HL-60/S4 treated with retinoic acid at 250 ng/mL for 4 days and 3 days (cell line): ENCODE data around the gene FBXO44.

Experiments
- in situ Hi-C: fragments of 300-500 bp; cut with MboI; formaldehyde crosslinking; loops from 2 replicates; pipeline ENCODE4 v1.7.0; 2022; ENCODE audit warnings: low sequenced_read_pairs

FBXO44 gene

DNA sequence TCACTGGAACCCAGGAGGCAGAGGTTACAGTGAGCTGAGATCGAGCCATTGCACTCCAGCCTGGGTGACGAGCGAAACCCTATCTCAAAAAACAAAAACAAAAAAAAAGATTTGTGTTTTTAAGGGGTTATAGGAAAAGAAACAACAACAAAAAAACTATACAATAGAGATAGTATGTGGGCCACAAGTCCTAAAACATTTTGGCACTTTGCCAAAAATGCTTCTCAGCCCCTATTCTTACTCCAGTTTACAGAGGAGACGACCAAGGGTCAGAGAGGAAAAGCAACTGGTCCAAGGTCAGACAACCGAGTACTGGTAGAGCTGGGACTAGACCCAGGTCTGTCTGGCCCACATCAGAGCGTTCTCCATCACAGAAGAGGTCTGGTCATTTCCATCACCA lies 3.0 kb downstream of the FBXO44 start:
- in situ Hi-C loops = no loop called here

DNA sequence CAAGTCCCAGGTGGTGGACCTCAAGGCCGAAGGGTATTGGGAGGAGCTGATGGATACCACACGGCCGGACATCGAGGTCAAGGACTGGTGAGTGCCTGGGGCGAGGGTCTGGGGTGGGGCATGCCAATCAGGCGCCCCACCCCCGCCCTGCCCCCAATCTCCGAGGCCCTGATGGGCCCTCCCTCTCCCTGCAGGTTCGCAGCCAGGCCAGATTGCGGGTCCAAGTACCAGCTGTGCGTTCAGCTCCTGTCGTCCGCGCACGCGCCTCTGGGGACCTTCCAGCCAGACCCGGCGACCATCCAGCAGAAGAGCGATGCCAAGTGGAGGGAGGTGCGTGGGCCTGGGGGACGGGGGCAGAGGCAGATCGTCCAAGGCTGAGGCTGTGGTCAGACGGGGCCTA lies 3.9 kb downstream of the FBXO44 start:
- in situ Hi-C loops = no loop called here

DNA sequence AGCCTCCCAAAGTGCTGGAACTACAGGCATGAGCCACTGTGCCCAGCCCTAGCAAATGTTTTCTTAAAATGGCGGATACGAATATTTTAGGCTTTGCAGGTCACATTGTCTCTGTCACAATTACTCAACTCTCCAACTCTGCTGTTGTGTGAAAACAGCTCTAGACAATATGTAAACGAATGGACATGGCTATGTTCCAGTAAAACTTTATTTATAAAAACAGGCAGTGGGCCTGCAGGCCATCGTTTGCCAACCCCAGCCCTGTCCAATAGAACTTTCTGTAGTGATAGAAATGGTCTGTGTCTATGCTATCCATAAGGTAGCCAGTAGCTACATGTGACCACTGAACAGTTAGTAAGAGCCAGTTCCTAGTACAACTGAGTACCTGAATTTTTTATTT lies 5.1 kb downstream of the FBXO44 start:
- in situ Hi-C loops = no loop called here

DNA sequence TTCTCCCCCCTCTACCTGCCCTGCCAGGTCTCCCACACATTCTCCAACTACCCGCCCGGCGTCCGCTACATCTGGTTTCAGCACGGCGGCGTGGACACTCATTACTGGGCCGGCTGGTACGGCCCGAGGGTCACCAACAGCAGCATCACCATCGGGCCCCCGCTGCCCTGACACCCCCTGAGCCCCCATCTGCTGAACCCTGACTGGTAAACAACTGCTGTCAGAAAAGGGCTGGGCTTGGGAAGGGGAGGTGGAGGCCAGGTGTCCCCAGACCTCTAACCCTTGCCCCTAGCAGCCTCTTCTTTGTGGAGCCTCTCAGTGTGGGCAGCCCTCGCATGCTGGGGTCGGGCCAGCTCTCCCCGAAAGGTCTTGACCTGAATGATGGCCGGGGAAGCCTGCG lies 6.4 kb downstream of the FBXO44 start:
- in situ Hi-C loops = no loop called here

DNA sequence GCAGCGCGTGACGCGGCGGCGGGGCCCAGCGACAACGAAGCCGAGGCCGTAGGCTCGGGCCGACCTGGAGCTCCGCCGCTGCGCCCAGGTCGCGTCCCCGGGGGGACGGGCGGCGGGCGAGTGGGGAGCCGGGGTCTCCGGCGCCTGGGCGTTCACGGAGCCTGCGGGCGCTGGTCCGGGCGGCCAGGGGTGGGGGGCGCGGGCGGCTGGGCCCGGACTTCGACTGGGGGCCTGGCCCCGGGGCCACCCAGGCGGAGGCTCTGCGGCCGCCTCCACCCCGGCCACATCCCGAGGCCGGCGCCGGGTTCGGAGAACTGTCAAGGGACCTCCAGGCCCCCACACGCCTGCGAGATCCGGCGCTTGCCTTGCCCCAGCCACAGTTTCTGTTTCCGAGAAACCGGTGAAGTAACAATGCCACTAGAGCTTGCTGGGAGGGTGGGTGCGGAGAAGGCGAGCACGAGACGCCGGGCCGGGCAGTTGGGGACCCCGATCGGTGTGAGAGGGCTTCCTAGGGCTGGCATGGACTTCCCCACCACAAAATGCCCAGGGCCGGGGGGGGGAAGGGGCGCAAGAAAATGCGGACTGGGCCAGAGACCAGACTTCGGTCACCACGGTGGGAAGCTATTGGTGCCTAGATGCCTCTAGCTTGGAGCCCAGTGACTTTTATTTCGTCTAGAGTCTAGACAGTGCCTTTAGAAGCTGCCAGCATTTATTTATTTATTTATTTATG lies 9.8 kb downstream of the FBXO44 start:
- in situ Hi-C loops = no loop called here

DNA sequence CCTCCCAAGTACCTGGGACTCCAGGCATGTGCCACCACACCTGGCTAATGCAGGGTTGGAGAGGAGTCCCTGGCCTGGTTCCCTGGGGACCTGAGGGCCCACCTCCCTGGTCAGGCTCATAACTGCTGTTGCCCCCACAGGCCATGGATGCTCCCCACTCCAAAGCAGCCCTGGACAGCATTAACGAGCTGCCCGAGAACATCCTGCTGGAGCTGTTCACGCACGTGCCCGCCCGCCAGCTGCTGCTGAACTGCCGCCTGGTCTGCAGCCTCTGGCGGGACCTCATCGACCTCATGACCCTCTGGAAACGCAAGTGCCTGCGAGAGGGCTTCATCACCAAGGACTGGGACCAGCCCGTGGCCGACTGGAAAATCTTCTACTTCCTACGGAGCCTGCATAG lies 13.8 kb downstream of the FBXO44 start:
- in situ Hi-C loops = no loop called here

DNA sequence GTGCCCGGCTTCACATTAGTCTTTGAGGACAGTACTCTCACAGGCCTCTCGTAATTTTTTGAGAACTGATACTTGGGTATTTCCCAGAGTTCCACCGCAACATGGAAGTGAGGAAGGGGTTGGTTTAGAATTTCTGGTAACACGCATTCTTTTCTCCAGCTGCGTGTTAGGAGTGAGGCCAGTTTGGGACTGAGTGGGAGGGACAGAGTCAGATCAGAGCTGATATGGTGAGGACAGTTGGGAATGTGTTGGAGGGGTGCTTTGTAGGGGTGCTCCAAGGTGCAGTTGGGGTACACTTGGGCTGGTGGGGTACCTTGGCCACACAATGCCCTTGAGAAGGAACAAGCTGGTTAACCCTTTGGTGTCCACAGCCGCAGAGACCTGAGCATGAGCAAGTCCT lies 16.1 kb downstream of the FBXO44 start:
- in situ Hi-C loops = no loop called here

DNA sequence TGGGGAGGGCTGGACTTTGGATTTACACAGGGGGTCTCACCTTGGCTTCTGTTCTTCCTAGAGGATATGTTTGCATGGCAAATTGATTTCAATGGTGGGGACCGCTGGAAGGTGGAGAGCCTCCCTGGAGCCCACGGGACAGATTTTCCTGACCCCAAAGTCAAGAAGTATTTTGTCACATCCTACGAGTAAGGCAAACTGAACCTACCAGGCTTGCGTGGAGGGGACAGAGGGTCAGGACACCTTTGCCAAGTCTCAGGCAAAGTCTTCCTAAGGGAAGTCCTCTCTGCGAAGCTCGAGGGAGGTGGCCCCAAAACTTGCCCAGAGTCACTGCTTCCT lies 16.5 kb downstream of the FBXO44 start:
- in situ Hi-C loops = no loop called here

DNA sequence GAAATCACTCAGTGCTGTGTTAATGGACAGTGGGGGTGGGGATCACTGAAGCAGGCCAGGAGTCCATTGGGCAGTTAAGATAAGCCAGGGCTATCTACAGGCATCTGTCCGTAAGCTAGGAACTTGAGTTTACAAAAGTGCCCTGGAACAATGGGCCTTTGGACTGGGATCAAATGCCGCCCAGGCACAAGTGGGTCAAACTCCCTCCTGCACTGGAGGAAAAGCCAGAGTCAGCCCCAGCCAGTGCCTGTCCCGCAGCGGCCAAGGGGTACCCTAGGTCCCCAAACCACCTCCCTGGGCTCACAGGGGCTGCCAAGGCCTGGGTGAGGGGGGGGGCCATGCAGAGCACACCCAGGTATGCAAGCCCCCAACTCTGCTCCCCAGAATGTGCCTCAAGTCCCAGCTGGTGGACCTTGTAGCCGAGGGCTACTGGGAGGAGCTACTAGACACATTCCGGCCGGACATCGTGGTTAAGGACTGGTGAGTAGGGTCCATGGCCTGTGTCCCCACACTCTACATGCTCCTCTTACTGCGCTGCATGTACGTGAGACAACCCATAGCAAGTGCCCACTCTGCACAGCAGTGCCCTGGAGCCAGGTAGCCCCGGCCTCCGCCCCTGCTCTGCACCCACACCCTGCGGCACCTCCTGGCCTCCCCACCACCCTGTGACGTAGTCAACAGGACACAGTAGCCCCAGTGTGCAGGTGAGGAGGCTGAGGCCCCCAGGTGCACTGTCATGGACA lies 17.0 kb downstream of the FBXO44 start:
- in situ Hi-C loops = no loop called here

DNA sequence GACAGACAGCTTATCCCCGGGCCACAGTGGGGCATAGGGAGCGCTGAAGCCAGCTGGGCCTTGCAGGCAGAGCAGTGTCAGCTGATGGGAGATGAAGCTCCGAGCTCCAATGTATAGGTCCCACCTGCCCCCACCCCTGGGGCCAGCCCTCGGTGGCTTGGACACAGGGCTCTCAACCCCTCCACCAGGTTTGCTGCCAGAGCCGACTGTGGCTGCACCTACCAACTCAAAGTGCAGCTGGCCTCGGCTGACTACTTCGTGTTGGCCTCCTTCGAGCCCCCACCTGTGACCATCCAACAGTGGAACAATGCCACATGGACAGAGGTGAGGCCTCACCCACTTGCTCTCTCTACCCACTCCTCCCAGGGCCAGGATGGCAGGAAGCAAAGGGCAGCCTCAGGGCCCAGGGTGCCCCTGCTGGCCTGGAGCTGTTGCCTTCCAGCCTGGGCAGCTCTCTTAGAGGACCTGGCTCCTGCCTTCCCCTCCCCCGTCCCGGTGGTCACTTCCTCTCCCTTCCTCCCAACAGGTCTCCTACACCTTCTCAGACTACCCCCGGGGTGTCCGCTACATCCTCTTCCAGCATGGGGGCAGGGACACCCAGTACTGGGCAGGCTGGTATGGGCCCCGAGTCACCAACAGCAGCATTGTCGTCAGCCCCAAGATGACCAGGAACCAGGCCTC lies 18.6 kb downstream of the FBXO44 start:
- in situ Hi-C loops = no loop called here

DNA sequence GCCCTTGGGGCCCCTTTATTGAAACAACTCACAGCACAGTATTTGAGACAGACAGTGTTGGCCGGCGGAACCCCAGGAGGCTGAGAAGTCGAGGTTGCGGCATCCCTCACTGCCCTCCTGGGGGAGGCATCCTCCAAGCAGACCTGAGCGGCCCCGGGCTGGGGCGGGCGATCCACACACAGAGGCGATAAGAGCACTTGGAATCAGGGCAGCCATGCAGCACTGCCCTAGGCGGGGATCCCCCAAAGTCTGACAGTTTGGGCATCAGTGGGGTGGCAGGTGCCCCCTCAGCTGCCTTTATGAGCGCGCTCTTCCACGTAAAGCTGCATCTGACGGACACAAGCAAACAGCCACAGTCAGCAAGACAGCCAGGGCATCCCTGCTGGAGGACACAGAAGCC lies 19.8 kb downstream of the FBXO44 start:
- in situ Hi-C loops = no loop called here

DNA sequence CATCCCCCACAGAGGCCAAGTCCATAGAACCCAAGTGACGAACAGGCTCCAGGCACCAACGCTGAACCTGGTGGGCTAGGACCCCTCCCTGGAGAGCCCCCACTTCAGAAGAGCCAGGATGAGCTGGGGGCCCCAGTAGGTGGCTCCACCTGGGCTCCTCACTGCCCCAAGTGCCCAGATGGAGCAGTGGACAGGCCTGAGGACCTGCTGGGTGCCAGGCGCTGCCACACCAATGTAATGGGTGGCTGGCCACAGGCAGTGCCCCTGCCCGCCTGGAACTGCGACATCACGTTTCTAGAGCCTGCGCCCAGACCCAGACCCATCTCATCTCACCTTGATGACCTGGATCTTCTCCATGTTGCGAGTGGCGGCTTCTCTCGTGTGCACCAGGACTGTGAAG lies 20.6 kb downstream of the FBXO44 start:
- in situ Hi-C loops = no loop called here

DNA sequence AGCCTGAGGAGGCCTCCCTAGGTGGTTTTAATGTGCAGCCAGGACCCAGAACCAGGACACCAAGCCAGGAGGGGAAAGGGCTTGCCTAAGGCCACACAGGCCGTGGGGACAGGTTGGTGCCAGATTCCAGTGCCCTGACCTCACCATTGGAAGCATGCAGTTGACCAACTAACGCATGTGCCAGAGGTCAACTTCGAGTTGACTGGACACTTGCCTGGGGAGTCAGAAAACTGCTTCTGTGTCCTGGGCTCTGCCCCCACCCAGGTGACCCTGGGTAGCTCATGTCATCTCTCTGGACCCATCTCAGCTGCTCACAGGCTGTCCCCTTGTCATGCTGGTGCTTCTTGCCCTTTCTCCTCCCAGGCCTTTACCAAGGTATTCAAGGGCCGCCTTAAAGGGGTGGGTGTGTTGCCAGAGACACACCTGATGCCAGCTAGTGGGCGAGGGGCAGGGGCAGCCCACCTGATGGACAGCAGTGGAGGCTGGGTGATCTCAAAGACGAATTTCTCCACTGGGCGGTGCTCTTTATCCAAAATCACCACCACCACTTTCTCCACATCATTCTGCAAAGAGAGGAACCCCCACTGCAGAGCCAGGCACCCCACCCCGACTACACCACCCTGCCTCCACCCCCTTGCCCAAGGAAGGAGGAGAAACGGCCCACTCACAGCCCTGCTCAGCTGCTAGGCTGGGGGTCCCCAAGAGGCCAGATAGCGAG lies 21.9 kb downstream of the FBXO44 start:
- in situ Hi-C loops = no loop called here

DNA sequence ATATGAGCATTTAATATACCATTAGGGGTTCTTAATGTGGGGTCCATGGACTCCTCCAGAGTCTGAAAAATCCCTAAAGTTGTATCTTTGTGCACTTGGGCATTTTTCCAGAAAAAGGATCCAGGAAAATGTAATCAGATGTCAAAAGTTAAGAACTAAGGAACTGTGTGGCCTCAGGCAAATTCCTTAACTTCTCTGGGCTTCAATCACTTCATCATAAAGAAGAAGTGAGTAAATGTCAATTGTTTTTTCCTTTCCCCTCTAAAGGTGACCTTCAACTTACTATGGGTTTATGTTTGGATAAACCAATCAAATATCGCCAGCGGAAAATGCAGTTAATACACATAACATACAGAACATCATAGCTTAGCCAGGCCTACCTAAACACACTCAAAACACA lies 23.8 kb downstream of the FBXO44 start:
- in situ Hi-C loops = no loop called here

DNA sequence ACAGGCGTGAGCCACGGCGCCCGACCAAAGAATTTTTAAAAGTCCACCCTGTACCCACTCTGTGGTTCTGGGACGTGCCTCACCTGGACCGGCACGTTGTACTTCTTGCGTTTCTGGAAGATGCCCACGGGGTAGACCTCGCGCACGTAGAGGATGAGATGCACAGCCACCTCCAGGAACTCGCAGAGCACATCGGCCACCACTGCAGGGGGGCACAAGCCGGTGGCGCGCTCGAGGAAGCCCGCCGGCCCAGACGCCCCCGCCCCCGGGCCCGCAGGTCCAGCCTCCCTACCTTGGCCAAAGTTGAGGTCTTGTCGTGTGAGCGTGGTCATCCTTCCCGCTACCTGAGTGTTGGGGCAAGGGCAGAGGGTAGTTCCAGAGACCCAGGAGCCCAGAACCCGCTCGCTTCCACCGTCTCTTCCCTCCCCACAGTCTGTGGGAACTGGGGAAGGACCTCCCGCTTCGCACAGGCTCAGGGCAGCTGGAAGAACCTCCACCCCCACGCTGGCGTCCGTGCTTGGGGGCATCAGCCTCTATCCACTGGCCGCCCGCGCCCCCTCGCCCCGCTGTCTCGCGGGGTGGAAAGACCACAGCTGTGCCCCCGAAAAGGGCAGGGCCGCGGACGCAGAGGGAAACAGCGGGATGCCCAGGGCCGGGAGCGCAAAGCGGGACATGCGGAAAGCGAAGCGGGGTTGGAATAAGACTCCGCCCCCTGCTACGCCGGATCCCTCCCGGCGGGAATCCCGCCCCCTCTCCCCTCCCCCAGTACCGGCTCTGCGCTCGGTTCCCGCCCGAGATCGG lies 25.8 kb downstream of the FBXO44 start:
- in situ Hi-C loops = no loop called here

DNA sequence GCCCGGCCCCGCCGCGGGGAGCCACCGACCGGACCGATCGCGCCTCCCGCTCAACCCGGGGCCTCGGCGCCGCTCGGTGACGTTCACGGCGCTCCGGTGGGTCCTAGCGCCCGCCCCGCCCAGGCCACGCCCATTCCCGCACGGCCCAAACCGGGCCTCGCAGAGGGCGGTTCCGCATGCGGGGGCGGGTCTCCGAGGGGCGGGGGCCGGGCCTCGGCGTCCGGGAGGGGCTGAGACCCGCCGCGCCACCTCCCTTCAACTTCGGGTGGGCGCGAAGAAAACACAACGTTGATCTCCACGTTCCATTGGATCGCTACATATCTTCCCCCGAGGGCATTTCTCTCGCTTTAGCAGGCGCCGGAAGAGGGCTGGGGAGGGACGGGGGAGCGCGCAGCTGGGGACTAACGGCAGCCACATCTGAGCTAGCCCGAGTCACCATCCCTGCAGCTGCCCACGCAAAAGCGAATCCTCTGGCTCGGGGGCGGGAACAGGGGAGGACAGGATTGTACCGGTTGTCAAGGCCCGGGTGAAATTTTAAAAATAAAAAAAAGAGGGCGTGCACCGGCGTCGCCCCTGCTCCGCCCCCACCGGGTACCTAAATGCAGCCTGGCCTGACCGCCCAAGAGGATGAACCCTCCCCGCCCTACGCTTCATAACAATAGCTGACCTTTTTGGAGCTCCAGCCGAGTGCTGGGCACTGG lies 26.5 kb downstream of the FBXO44 start, which contains the start of gene MAD2L2:
Gene MAD2L2 (minus strand): TSS at position 78 of the 701 bp plus-strand sequence. CDS start 547 bp downstream, outside the sequence.
- in situ Hi-C loops = no loop called here

DNA sequence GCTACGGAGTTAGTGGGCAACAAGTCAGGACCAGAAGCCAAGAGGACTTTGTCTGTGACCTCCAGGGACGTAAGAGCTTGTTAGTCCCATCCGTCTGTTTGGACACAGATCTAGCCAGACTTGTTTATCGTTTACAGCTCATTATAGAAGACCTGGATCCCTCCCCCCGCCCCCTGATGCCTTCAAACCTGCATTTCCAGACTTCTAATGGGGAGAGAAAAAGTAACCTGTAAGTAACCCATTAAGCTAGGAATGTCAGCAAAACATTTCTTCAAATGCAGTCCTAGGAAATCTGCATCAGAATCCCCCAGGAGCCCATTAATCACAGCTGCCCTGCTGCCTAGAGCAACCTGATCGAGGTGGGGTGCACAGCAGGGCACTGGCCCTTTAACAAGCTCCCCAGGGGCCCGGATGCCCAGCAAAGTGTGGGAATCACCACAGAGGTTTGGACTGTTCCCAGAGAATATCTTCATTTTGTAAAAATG lies 27.7 kb downstream of the FBXO44 start:
- in situ Hi-C loops = no loop called here

DNA sequence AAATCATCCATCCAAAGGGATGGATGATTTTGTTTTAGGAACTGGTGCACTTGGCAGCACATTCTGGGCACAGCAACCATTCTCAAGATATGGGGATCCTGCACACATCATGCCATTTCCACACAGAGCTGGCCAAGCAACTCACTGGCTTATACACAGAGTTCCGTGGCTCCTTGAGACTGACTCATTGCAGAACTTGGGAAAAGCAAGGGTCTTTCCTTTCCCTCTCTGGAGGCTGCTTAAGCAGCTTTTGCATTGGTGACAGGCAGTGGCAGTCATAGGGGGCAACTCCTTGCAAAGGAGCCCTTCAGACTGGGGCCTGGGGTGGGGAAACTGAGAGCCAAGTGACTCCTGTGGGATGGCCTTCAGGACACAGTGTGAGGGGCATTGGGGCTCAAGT lies 28.1 kb downstream of the FBXO44 start:
- in situ Hi-C loops = no loop called here

DNA sequence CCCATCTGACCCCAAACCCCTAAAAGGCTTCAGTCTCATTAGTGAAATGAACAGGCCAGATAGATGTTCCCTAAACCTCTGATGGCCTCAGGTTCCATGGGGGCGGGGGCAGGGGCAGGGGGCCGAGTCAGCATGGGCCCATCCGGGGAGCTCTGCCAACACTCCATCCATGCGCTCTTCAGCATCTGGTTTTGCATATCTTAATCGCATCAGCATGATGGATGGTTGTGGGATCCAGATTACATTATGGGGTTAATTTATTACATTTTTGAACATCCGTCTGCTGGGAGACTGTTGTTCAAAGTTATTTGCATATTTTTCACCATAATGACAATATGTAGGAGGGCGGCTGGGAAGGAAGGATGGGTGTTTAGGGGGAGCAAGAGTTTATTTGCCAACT lies 29.4 kb downstream of the FBXO44 start:
- in situ Hi-C loops = no loop called here

DNA sequence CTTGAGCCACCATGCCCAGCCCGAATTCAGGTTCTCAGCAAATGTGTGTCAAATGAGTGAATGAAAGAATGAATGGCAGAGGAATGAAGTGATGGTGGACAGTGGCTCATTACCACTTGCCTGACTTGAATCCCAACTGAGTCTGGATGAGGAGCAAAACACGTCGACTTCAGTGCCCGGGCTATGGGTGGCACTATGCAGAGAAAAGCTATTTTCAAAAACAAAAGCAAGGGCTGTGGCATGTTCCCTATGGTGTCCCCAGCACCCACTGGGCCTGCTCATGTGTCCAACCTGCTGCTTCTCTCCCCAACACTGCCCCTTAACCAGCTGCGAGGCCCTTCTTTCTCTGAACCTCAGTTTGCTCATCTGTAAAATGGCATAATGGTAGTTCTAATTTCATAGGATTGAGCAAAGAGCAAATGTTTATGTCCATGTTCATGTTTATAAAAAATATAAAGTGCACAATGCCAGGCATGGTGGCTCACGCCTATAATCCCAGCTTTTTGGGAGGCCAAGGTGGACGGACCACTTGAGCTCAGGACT lies 30.6 kb downstream of the FBXO44 start:
- in situ Hi-C loops = no loop called here
